Parathyroid adenoma (tissue), 2 donors: Measurements from ENCODE around the gene LIPC.

Source experiments
- H2AFZ ChIP-seq: fragments of 300-600 bp; sonication (generic); one replicate; pipeline ENCODE4 v1.7.0; 2017; ENCODE audit warnings: antibody characterized with exemption, mild to moderate bottlenecking
- H3K27ac ChIP-seq: fragments of 300-600 bp; sonication (generic); one replicate; pipeline ENCODE4 v1.7.0; 2017
- H3K27me3 ChIP-seq: fragments of 300-600 bp; sonication (generic); one replicate; pipeline ENCODE4 v1.7.0; 2017; ENCODE audit warnings: low read length; ENCODE audit not compliant: control insufficient read depth, insufficient read depth
- H3K36me3 ChIP-seq: fragments of 300-600 bp; sonication (generic); one replicate; pipeline ENCODE4 v1.7.0; 2017; ENCODE audit warnings: low read length; ENCODE audit not compliant: control insufficient read depth, insufficient read depth
- H3K4me1 ChIP-seq: fragments of 300-600 bp; sonication (generic); one replicate; pipeline ENCODE4 v1.7.0; 2017; ENCODE audit warnings: control low read depth
- H3K4me2 ChIP-seq: fragments of 300-600 bp; sonication (generic); one replicate; pipeline ENCODE4 v1.7.0; 2017; ENCODE audit warnings: low read length
- H3K4me3 ChIP-seq: fragments of 300-600 bp; sonication (generic); one replicate; pipeline ENCODE4 v1.7.0; 2017; ENCODE audit warnings: low read depth, low read length
- H3K79me2 ChIP-seq: fragments of 300-600 bp; sonication (generic); one replicate; pipeline ENCODE4 v1.7.0; 2017; ENCODE audit warnings: control low read depth
- H3K9ac ChIP-seq: fragments of 300-600 bp; sonication (generic); one replicate; pipeline ENCODE4 v1.7.0; 2017; ENCODE audit warnings: mild to moderate bottlenecking
- H3K9me3 ChIP-seq: fragments of 300-600 bp; sonication (generic); one replicate; pipeline ENCODE4 v1.7.0; 2017; ENCODE audit warnings: low read length; ENCODE audit not compliant: control insufficient read depth
- TF ChIP-seq, protein P1 (sequence below): fragments of 300-600 bp; sonication (generic); IDR thresholded peaks from one replicate; pipeline ENCODE4 v1.7.0; 2017; ENCODE audit warnings: antibody characterized with exemption, mild to moderate bottlenecking
- donor health status: primary hyperparathyroidism.

LIPC gene

DNA sequence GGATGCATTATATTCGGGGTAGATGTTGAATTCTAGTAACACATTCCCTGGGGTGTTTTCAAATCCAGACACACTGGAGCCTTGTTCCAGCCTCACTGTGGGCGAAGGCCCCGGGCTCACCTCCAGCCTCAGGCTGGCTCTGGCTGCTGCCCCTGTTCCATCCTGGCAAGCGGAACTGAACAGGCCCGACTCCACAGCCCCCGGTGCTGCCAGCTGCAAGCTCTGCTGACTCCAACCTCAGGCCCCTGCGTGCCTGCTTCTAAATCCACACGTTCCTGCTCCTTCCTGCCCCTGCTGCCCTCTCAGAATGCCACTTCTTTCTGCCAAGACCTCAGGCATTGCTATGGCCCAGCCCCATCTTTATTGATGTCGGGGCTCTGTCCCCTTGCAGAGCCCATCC is 90.6 kb downstream of the LIPC start:
- H3K4me1 ChIP-seq: no peaks in the 10 kb centered on the region
- H3K4me2 ChIP-seq: no peak overlapping the region
- H2AFZ ChIP-seq: no peak overlapping the region
- no peak overlapping the region for H3K4me3 ChIP-seq
- TF ChIP-seq, protein P1, sequence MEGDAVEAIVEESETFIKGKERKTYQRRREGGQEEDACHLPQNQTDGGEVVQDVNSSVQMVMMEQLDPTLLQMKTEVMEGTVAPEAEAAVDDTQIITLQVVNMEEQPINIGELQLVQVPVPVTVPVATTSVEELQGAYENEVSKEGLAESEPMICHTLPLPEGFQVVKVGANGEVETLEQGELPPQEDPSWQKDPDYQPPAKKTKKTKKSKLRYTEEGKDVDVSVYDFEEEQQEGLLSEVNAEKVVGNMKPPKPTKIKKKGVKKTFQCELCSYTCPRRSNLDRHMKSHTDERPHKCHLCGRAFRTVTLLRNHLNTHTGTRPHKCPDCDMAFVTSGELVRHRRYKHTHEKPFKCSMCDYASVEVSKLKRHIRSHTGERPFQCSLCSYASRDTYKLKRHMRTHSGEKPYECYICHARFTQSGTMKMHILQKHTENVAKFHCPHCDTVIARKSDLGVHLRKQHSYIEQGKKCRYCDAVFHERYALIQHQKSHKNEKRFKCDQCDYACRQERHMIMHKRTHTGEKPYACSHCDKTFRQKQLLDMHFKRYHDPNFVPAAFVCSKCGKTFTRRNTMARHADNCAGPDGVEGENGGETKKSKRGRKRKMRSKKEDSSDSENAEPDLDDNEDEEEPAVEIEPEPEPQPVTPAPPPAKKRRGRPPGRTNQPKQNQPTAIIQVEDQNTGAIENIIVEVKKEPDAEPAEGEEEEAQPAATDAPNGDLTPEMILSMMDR: no peak
- no peak overlapping the region for H3K27ac ChIP-seq
- H3K27me3 ChIP-seq: no peaks in the 10 kb centered on the region
- H3K9me3 ChIP-seq: no peaks in the 10 kb centered on the region
- no peaks in the 10 kb centered on the region for H3K36me3 ChIP-seq
- no peak overlapping the region for H3K9ac ChIP-seq
- no peaks in the 10 kb centered on the region for H3K79me2 ChIP-seq

- H3K79me2 ChIP-seq: no peaks in the 10 kb centered on the region
- H3K9me3 ChIP-seq: no peaks in the 10 kb centered on the region
- no peaks in the 10 kb centered on the region for H3K36me3 ChIP-seq
- no peak overlapping the region for H3K4me2 ChIP-seq
- H3K9ac ChIP-seq: no peak overlapping the region
- no peak overlapping the region for H3K27ac ChIP-seq
- TF ChIP-seq, protein P1: no peak
- no peak overlapping the region for H3K4me3 ChIP-seq
- H3K27me3 ChIP-seq: no peaks in the 10 kb centered on the region
- no peaks in the 10 kb centered on the region for H3K4me1 ChIP-seq
- no peak overlapping the region for H2AFZ ChIP-seq
Measured at GRCh38 chr15:58522865-58523264, 91.1 kb downstream of the LIPC start.

DNA sequence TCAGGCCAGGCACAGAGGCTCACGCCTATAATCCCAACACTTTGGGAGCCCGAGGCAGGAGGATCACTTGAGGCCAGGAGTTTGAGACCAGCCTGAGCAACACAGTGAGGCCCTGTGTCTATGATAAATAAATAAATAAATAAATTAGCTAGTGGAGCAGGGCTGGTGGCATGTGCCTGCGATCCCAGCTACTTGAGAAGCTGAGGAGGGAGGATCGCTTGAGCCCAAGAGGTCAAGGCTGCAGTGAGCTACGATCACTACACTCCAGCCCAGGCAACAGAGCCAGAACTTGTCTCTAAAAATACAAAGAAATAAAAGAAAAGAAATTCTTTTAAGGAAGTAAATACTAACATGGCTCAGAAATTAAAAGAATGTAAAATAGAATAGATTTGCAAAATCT is 91.8 kb downstream of the LIPC start:
- Histone ChIP-seq H3K27ac (no peak overlapping the region), H3K9ac (no peak overlapping the region), H3K27me3 (no peaks in the 10 kb centered on the region), H3K4me2 (no peak overlapping the region), H3K4me1 (no peaks in the 10 kb centered on the region), H3K36me3 (no peaks in the 10 kb centered on the region), H3K9me3 (no peaks in the 10 kb centered on the region), H3K4me3 (no peak overlapping the region), H3K79me2 (no peaks in the 10 kb centered on the region), H2AFZ (no peak overlapping the region)
- TF ChIP-seq, protein P1: no peak

GRCh38 chr15:58524247-58524646 is 92.5 kb downstream of the LIPC start:
- Histone ChIP-seq H3K9me3 (no peaks in the 10 kb centered on the region), H3K36me3 (no peaks in the 10 kb centered on the region), H3K4me1 (peaks cover 4% of the 10 kb centered on the region), H3K27me3 (no peaks in the 10 kb centered on the region), H3K4me2 (no peak overlapping the region), H3K27ac (no peak overlapping the region), H3K4me3 (no peak overlapping the region), H2AFZ (no peak overlapping the region), H3K79me2 (no peaks in the 10 kb centered on the region), H3K9ac (no peak overlapping the region)
- TF ChIP-seq, protein P1: no peak

- Histone ChIP-seq H3K4me3 (no peak overlapping the region), H3K4me2 (no peak overlapping the region), H3K36me3 (no peaks in the 10 kb centered on the region), H3K9me3 (no peaks in the 10 kb centered on the region), H3K27me3 (no peaks in the 10 kb centered on the region), H3K4me1 (peaks cover 4% of the 10 kb centered on the region), H2AFZ (no peak overlapping the region), H3K79me2 (no peaks in the 10 kb centered on the region), H3K9ac (no peak overlapping the region), H3K27ac (no peak overlapping the region)
- TF ChIP-seq, protein P1: no peak
Measured at GRCh38 chr15:58525991-58526421, 94.2 kb downstream of the LIPC start.
